G401 (cell line): ENCODE data around the gene MFNG. TPM values are rescaled to one million over a fixed set of nuclear protein-coding genes. Genes with fewer than 3 reads are reported as not detected.
"Not testable (repeated sequence)": the region's sequence is repeated elsewhere in the genome, so short reads cannot be mapped to it uniquely, and the experiment has no call there.

Source experiments
- DNase-seq: peaks from one replicate; pipeline ENCODE4 v3.0.0-alpha.2; 2015; ENCODE audit warnings: low spot score
- in situ Hi-C: cut with HindIII; loops from 2 replicates; pipeline ENCODE4 v1.10.0; 2016; ENCODE audit warnings: low sequenced_read_pairs, mixed read lengths
- total RNA-seq: library from RNA; depleted of rRNA; stranded (reverse); fragments of >200 nt; shearing (Covaris generic); gene quantifications from 2 replicates; pipeline ENCODE4 v1.2.3, GENCODE V29; 2014

MFNG gene
- total RNA-seq, 1 experiment from 2014 or later, result 3.3 TPM

DNA sequence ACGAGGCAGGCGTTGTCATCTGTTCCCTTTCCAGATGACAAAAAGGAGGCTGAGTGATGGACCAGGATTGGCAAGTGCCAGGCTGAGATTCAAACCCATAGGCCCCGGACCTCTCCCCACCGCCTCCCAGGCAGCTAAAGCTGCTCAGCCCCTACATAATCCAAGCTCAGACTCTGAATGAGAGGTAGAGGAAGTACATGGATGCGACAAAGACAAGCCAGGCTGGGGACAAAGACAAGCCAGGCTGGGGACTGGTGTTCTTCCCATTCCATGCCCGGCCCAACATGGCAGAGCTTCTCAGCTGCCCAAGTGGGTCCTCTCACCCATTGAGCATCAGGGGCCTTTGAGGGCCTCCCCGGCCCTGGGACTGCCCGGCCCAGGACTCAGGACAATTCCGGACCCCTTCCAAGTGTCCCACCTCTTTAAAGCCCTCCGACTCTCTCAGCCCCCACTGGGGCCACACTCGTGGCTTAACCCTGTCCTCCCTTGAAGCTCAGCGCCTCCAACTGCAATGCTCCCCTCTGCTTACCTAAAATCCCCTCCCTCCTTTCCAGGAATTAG, 4.8 kb downstream of the MFNG start:
- in situ Hi-C loops, result no loop called here
- no peak for DNase-seq

DNA sequence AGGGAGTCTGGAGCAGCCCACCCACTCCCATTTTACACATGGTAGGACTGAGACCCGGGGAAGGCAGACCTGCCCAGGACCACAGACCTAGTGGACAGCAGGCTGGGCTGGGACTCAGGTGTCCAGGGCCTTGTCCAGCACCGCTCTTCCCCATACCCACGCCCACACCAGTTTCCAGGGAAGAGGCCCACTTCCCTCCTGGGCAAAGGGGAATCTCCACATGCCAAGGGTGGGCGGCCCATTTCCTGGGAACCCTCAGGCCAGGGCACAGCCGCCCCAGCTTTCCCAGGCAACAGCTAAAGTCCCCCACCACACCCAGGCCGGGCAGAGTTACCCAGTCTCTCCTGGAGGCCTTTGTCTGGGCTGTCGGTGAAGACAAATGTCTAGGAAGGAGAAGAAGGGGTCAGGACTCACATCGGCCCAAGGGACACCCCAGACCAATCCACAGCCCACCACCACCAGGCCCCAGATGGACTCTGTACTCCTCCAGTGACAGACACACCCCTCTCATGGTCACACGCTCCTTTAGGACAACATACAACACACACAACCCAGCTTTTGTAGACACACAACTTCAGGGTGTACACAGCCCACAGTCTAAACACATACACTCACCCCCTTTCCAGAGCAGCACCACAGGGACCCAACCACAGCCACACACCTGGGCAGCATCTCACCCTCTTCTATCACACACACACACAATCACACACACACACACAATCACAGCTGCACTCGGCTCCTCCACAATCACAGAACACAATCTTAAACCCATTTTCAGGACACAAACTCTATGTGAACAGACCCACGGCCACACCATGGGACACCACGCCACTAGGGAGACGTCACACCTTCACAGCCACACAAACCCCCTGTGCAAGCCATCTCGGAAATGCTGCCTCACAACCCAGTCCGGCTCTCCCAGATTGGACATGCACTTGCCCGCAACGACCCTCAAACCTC, 5.5 kb downstream of the MFNG start:
- in situ Hi-C loops, result no loop called here
- no peak for DNase-seq

DNA sequence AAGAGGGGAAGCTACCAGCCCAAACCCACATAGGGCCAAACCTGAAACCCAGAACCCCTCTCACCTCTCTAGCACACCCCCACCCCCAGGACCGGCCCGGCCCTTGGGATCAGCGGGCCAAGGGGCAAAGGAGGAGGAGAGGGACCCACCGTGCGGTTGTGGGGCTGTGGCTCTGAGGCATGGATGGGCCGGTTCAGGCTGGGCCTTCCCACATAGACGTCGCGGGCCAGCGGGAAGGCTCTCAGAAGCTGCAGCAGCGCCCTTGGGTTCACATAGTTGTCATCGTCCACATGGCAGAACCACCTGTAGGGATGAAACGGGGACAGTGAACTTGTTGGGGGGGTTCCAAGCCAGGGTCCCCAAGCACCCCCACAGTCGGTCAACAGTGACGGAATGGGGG, 7.0 kb downstream of the MFNG start:
- no peak for DNase-seq
- in situ Hi-C loops, result no loop called here

DNA sequence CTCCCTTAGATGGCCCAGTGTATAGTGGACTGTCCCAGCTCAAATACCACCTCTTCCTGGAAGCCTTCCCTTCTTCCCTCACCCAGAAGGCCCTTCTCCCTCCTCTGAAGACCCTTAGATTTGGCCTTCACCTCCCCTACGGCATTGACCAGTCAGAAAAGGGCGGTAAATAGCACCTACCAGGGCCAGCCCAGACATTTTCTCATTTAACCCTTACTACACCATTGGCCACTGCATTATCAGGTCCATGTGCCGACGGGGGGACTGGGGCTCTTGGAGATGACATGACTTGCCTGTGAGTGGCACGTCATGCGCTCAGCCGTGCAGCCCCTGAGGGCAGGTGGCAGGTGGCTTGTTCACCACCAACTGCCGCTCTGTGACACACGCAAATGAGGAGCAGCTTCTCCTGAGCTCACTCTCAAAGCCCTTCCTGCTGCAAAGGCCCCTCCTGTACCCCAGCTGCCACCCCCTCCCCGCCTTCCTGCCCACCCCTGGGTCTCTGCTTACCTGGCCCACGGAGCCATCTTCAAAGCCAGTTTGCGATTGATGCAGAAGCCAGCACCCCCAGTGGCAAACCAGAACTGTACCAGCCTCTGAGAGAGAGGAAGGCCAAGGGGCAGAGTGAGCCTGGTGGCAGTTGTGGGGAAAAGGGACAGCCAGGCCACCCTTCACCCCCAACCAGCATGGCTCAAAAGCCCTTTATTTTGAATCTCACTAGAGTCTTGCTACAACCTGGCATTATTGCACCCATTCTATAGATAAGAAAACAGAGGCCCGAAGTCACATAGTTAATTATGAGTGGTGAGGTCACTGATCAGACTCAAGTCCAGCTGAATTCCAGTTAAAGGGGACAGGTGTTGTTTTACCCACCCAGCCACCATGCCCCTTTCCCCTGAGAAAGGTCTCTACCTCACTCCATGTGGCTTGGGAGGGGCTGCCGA, 9.5 kb downstream of the MFNG start:
- DNase-seq, result no peak
- in situ Hi-C loops, result no loop called here

DNA sequence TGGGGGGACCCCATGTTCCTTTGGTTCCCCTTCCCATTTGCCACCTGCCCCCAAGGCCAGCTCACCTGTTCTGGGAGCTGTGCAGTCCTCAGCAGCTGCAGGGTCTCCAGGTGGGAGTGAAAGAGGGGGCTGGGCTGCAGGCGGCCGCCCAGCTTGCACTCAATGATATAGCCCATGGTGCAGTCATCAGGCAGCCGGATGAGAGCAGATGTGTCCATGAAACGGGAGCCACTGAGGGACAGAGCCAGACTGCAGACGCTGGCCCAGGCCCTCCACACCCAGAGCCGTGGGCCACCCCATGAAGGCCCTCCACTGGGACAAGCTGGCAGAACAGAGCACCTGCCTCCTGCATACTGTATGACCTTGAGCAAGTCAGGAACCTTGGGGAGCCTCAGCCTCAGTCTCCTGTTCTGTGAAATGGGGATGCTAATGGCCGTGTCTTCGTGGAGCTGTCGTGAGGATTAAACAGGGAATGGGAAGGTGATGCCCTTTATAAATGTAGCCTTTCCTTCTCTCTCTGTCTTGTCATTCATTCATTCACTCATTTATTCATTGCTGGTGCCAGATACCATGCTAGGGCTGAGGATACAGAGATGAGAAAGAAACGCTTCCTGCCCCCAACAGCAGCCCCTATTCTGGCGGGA, 11.6 kb downstream of the MFNG start:
- DNase-seq, result no peak
- in situ Hi-C loops, result no loop called here

DNA sequence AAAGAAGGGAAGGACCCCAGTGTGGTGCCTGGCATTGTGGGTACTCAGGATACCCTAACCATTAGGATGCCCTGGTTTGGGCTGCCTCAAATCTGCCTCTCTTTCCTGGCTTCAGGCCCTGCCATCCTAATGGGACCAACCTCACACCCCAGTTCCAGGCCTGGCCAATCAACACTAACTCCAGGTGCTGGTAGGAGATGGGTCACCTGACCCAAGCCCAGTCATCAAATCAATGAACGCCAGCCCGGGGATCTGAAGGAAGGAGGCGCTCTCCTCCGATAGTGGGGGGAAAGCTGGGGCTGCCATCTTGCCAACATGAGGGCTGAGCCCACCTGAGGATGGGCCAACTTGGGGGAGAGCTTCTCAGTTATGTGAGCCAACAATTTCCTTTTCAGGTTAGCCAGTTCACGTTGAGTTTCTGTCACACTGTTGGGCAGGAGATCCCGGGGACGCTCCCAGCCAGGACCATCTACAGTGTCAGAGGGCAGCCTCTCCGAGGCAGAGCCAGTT, 12.7 kb downstream of the MFNG start:
- in situ Hi-C loops, result no loop called here
- no peak for DNase-seq

DNA sequence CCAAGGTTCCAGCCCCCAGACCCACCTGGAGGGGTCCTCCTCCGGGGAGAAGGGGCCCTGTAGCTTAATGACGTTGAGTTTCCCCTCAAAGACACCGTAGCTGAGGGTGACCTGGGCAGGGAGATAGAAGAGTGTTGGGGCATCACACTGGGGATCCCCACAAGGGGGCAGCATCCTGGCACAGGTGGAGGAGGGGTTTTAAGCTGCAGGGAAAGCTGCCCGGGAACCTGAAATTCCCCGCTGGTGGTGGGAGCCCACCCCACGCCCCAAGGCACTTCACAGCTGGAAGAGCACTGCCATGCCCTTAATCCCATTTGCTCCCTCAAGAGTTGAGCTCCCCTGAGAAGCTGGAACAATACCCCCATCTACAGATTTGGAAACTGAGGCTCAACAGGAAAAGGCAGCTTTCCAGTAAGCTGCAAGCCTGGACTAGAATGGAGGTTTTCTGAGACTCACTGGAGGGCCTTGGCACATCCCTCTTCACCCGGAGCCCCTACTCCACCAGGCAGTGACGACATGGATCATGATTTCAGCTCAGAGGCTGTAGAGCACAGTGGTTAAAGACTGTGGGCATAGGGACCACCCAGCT, 13.7 kb downstream of the MFNG start:
- no peak for DNase-seq
- in situ Hi-C loops, result no loop called here

DNA sequence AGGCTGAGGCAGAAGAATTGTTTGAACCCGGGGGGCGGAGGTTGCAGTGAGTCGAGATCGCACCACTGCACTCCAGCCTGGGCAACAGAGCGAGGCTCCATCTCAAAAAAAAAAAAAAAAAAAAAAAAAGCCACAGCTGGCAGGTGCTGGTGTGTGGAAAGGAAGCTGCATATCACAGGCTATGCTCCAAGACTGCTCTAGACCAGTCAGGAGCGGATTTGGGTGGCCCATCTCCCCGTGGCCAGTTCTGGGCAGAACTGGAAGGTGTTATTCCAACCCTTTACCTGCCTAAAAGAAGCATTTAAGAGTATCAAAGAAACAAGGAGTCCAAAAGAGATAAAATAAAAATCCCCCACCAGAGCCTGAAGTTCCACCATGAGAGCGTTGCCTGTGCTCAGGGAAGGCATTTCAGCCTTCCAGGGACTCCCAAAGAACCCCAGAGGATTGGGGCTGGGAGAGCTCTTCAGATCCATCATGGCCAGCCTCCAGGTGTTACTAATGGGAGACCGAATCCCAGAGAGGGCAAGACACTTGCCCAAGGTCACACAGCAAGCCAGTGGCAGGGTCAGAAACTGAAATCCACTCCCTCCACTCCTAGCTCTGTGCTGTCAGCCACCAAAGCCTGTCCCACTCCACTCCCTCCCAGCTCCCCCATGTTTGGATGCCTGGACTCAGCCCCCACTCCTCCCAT, 14.3 kb downstream of the MFNG start:
- no peak for DNase-seq
- in situ Hi-C loops, result no loop called here

DNA sequence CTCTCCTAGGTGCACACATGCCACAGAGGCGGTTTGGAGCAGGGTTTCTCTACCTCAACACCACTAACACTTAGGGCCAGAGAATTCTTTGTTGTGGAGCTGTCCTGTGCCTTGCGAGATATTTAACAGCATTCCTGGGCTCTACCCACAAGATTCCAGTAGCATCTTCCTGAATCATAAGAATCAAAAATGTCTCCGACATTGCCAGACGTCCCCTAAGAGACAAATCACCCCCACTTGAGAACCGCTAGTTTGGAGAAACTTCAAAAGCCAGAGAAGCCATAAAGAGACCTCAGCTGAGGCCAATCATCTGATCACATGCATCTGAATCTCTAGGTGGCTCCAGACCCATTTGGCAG, 16.1 kb downstream of the MFNG start:
- in situ Hi-C loops, result no loop called here
- DNase-seq, result no peak

DNA sequence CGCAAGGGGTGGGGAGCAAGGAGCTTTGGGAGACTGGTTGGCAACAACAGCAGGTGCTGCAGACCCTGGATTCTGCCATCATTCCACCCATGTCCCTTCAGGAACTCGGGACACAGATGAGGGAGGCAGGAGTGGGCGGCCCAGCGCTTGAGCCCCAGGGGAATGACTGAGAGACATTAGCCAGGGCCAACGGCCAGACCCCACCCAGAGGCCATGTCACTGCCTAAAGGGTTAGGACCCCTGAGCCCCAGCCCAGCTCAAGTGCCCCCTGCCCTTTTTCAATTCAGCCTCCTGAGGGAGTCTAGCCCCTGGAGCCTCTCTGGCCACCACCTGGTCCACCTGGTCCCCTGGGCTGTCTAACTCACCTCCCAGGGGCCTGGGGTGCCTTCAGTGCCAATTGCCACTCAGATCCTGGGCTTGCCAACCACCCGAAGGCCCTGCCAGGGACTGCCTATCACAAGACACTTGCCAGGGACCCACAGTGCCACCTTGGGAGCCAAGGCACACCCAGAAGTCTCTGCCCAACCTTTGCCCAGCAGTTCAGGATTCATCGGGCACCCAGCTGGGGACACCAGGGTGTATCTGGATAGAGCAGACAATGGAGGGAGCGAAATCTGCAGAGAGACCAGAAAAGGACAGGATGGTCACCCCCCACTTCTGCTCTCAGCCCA, 16.6 kb downstream of the MFNG start:
- in situ Hi-C loops, result no loop called here
- DNase-seq, result no peak

DNA sequence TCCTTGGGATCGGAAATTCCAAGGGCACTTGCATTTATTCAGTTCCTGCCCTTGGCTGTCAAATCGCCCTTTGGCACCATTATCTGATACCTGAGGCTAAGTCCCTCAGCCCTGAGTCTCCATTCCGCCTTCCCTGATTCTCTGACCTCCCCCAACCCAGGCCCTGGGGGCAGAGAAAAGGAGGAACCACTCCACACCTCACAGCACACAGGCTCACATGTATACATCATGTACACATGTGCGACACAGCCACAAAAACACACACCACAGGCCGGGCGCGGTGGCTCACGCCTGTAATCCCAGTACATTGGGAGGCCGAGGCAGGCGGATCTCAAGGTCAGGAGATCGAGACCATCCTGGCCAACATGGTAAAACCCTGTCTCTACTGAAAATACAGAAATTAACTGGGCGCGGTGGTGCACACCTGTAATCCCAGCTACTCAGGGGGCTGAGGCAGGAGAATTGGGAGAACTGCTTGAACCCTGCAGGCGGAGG, 17.9 kb downstream of the MFNG start:
- in situ Hi-C loops, DNase-seq: not testable (repeated sequence)

DNA sequence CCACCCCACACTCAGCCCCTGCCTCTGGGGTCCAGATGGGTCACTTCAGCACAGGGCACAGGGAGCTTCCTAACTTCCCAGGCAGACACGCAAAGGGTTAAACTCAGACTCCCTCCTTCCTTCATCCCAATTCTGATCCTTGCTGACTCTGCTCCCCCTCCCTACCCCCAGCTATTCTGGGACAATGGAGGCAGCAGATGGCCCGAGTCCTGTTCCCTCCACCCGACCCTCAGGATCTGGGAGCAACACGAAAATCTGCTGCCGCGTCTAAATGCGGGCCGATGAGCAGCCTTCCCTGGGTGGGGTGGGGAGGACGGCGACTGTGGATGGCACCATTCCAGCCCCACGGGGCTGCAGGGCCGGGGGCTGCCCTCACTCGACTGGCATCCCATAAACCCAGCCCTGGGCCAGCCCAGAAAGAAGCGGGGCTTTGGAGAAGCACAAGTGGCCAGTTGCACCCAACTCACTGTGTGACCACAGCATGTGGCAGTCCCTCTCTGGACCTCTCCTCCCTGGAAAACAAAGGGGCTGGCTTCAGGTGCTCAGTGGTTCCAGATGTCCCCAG, 18.7 kb downstream of the MFNG start:
- in situ Hi-C loops, result no loop called here
- no peak for DNase-seq

DNA sequence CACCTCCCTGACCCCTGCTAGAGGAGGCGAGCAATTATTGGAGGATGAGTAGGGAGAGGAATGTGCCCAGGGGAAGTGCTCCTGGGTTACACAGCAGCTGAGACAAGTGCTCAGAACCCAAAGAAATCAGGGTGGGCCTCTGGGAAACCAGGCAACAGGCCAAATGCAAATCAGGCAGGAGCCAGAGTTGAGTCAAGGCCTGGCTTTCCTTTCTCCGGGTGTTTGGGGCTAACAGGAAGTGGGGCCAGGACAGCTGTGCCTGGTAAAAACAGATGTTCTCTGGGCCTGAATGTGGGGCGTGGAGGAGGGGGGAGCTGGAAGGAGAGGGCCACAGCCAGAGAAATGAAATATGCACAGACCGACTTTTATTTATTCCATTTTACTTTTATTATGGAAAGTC, 22.0 kb downstream of the MFNG start:
- no peak for DNase-seq
- in situ Hi-C loops, result no loop called here

DNA sequence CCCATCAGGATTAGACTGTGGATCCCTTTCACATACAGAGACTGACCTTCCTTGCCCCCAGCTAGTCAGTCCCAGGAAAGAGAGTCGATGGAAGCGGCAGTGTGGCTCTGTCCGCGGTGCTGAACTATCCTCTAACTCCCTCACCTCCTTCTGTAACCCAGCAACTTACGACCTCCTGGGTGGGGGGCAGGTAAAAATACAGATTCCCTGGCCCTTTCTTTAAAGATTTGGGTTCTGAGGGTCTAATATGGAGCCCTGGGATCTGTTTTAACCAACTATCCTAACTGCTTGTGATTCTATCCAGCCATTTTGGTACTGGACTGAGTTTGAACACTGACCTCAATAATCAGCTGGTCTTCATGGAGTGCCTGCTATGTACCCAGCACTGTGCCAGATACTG, 23.2 kb downstream of the MFNG start:
- in situ Hi-C loops, result no loop called here

DNA sequence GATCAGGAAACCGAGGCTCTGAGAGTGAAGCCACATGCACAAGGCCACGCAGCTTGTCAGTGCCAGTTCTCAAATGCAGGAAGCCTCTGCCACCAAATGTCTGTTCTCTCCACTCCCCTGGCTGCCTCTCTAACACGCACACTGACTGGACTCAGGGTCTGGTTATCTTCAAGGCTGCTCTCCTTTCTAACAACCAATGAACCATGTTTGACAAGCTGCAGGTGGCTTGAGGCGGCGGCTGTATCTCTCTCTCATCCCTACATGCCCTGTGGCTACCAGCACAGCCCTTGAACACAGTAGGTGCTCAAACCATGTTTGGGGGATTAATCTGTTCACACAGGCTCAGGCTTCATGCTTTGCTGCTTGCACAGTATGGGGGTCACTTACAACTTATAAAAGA, 23.7 kb downstream of the MFNG start:
- no peak for DNase-seq
- in situ Hi-C loops, result no loop called here

More for the DNA sequence above, 23.2 kb downstream of the MFNG start:
- DNase-seq, result no peak

DNA sequence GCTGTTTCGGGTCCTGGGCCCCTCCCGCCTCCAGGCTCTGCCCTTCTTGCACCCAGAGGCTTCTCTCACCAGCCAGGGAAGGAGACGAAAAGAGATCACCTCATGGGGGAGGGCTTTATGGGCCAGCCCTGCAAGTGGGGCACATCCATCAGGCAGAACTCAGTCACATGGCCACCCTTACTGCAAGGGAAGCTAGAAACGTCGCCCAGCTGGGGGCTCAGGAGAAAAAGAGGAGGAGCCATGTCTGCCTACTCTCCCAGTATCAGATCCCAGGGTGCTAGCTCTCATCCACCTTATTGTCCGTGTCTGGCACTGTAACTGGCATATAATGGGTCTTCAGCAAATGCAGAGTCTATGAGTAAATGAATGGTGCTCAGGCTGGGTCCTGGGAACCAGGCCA, 24.2 kb downstream of the MFNG start:
- in situ Hi-C loops, result no loop called here
- DNase-seq, result no peak

DNA sequence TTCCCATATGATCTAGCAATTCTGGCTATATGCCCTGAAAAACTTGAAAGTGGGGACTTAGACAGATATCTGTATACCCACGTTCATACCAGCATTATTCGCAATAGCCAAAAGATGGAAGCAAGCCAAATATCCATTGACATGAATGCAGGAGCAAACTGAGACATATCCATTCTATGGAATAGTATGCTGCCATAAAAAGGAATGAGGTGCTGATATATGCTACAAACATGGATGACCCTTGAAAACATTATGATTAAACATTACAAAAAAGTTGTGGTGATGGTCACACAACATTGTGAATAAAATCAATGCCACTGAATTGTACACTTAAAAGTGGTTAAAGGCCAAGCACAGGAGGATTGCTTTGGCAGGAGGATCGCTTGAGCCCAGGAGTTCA, 25.5 kb downstream of the MFNG start:
- no peak for DNase-seq
- in situ Hi-C loops, result no loop called here
